G401 (cell line): Measurements from ENCODE around the gene MRRF. TPM values are rescaled to one million over a fixed set of nuclear protein-coding genes. Genes with fewer than 3 reads are reported as not detected.
"Not testable (repeated sequence)": the region's sequence is repeated elsewhere in the genome, so short reads cannot be mapped to it uniquely, and the experiment has no call there.

ENCODE experiments used
- DNase-seq: peaks from one replicate; pipeline ENCODE4 v3.0.0-alpha.2; 2015; ENCODE audit warnings: low spot score
- in situ Hi-C: cut with HindIII; loops from 2 replicates; pipeline ENCODE4 v1.10.0; 2016; ENCODE audit warnings: low sequenced_read_pairs, mixed read lengths
- total RNA-seq: library from RNA; depleted of rRNA; stranded (reverse); fragments of >200 nt; shearing (Covaris generic); gene quantifications from 2 replicates; pipeline ENCODE4 v1.2.3, GENCODE V29; 2014

Gene MRRF
- total RNA-seq, 1 experiment from 2014 or later, result 88.6 TPM

GRCh38 chr9:122346478-122347347 is 82.0 kb downstream of the MRRF start:
- in situ Hi-C loops, result no loop called here
- DNase-seq, result no peak

- in situ Hi-C loops, result no loop called here
These were observed 82.9 kb downstream of the MRRF start for GRCh38 chr9:122347348-122348287.

GRCh38 chr9:122348288-122348777 is 83.7 kb downstream of the MRRF start:
- in situ Hi-C loops, result no loop called here
- DNase-seq, result no peak

More at GRCh38 chr9:122347348-122348287, 82.9 kb downstream of the MRRF start:
- DNase-seq, result peak; percentile 33

- in situ Hi-C loops, result no loop called here
- DNase-seq, result no peak
These were observed 84.1 kb downstream of the MRRF start for GRCh38 chr9:122348791-122349190.

GRCh38 chr9:122349201-122349600 is 84.5 kb downstream of the MRRF start:
- in situ Hi-C loops, result no loop called here
- no peak for DNase-seq

- in situ Hi-C loops, result no loop called here
- peak; percentile 82 for DNase-seq
These were observed 86.1 kb downstream of the MRRF start for GRCh38 chr9:122350577-122351355.

- no peak for DNase-seq
- in situ Hi-C loops, result no loop called here
These were observed 90.0 kb downstream of the MRRF start for GRCh38 chr9:122354536-122355199.

- in situ Hi-C loops, result no loop called here
- DNase-seq, result no peak
These were observed 90.7 kb downstream of the MRRF start for GRCh38 chr9:122355336-122355875.

- DNase-seq, result no peak
- in situ Hi-C loops, result no loop called here
These were observed 91.9 kb downstream of the MRRF start for GRCh38 chr9:122356627-122357026.

- in situ Hi-C loops, result no loop called here
- no peak for DNase-seq
These were observed 96.2 kb downstream of the MRRF start for GRCh38 chr9:122360891-122361290.

- in situ Hi-C loops, DNase-seq: not testable (repeated sequence)
These were observed 98.4 kb downstream of the MRRF start for GRCh38 chr9:122363131-122363530.

GRCh38 chr9:122364117-122364782 is 99.6 kb downstream of the MRRF start:
- in situ Hi-C loops, result no loop called here
- no peak for DNase-seq

- no peak for DNase-seq
- in situ Hi-C loops, result no loop called here
These were observed 100.1 kb downstream of the MRRF start for GRCh38 chr9:122364783-122365150.

- DNase-seq, result no peak
- in situ Hi-C loops, result no loop called here
These were observed 101.5 kb downstream of the MRRF start for GRCh38 chr9:122366074-122366660.

- DNase-seq, result no peak
- in situ Hi-C loops, result no loop called here
These were observed 102.4 kb downstream of the MRRF start for GRCh38 chr9:122367065-122367464.

GRCh38 chr9:122367774-122368460 is 103.2 kb downstream of the MRRF start:
- in situ Hi-C loops, result no loop called here
- no peak for DNase-seq

- in situ Hi-C loops, result no loop called here
- no peak for DNase-seq
These were observed 104.0 kb downstream of the MRRF start for GRCh38 chr9:122368642-122369041.
